Mesothelial cell of epicardium (in vitro differentiated cells): ENCODE results near the gene TLE5. TPM values are rescaled to one million over a fixed set of nuclear protein-coding genes. Genes with fewer than 3 reads are reported as not detected.

Experiments used
- DNase-seq, 2 experiments: peaks; one replicate each; pipeline ENCODE4 v3.0.0; 2021; ENCODE audit warnings: low spot score in 2 of 2; ENCODE audit not compliant: unreplicated experiment in 2 of 2
- H3K27ac Mint-ChIP-seq: 2 replicates; pipeline ENCODE4 v1.8.0; 2021; ENCODE audit warnings: mixed read lengths
- H3K27me3 Mint-ChIP-seq: 2 replicates; pipeline ENCODE4 v1.8.0; 2021; ENCODE audit warnings: low read depth, mixed read lengths
- H3K36me3 Mint-ChIP-seq: 2 replicates; pipeline ENCODE4 v1.8.0; 2021; ENCODE audit warnings: mixed read lengths
- H3K4me1 Mint-ChIP-seq: 2 replicates; pipeline ENCODE4 v1.8.0; 2021; ENCODE audit warnings: mixed read lengths
- H3K4me3 Mint-ChIP-seq: 2 replicates; pipeline ENCODE4 v1.8.0; 2021; ENCODE audit warnings: mild to moderate bottlenecking, moderate library complexity, mixed read lengths
- H3K9me3 Mint-ChIP-seq: 2 replicates; pipeline ENCODE4 v1.8.0; 2021; ENCODE audit warnings: mixed read lengths
- CTCF ChIP-seq: fragments of 200-600 bp; sonication (generic); IDR thresholded peaks from one replicate; pipeline ENCODE4 v1.5.0; 2021; ENCODE audit warnings: antibody characterized with exemption; ENCODE audit not compliant: unreplicated experiment
- total RNA-seq: library from RNA; stranded (reverse); gene quantifications from 3 replicates; pipeline ENCODE4 v1.2.1, GENCODE V29; 2021

The TLE5 gene
- total RNA-seq, 1 donor from 2014 or later = 417 TPM

- Mint-ChIP-seq H3K4me1 (peaks cover 25% of the 10 kb centered on the region), H3K27me3 (no peaks in the 10 kb centered on the region), H3K36me3 (no peaks in the 10 kb centered on the region), H3K4me3 (peak overlapping the region; percentile 34), H3K9me3 (no peaks in the 10 kb centered on the region), H3K27ac (peak overlapping the region; percentile 61)
- no peak for TF ChIP-seq CTCF
- DNase-seq = no peak
Observed at GRCh38 chr19:3045885-3046697, 16.2 kb downstream of the TLE5 start.

GRCh38 chr19:3045191-3045590, 17.1 kb downstream of the TLE5 start:
- TF ChIP-seq CTCF = no peak
- Mint-ChIP-seq H3K9me3 (no peaks in the 10 kb centered on the region), H3K27me3 (no peaks in the 10 kb centered on the region), H3K36me3 (no peaks in the 10 kb centered on the region), H3K27ac (peak overlapping the region; percentile 37), H3K4me3 (no peak overlapping the region), H3K4me1 (peaks cover 25% of the 10 kb centered on the region)
- no peak for DNase-seq

- H3K27me3 Mint-ChIP-seq = peaks cover 4% of the 10 kb centered on the region
- no peaks in the 10 kb centered on the region for H3K36me3 Mint-ChIP-seq
- no peaks in the 10 kb centered on the region for H3K9me3 Mint-ChIP-seq
- H3K4me3 Mint-ChIP-seq = peak overlapping the region; percentile 52
- no peak for DNase-seq
- H3K4me1 Mint-ChIP-seq = peaks cover 22% of the 10 kb centered on the region
- H3K27ac Mint-ChIP-seq = peak overlapping the region; percentile 86
- no peak for TF ChIP-seq CTCF
Observed at GRCh38 chr19:3042621-3043267, 19.6 kb downstream of the TLE5 start.

GRCh38 chr19:3041761-3042620, 20.3 kb downstream of the TLE5 start:
- H3K36me3 Mint-ChIP-seq = no peaks in the 10 kb centered on the region
- H3K27me3 Mint-ChIP-seq = peaks cover 4% of the 10 kb centered on the region
- peaks cover 18% of the 10 kb centered on the region for H3K4me1 Mint-ChIP-seq
- DNase-seq = no peak
- no peak for TF ChIP-seq CTCF
- H3K9me3 Mint-ChIP-seq = no peaks in the 10 kb centered on the region
- H3K4me3 Mint-ChIP-seq = peak overlapping the region; percentile 52
- peak overlapping the region; percentile 86 for H3K27ac Mint-ChIP-seq

- no peaks in the 10 kb centered on the region for H3K36me3 Mint-ChIP-seq
- TF ChIP-seq CTCF = no peak
- no peak for DNase-seq
- H3K27me3 Mint-ChIP-seq = peaks cover 4% of the 10 kb centered on the region
- H3K4me3 Mint-ChIP-seq = peak overlapping the region; percentile 49
- peaks cover 24% of the 10 kb centered on the region for H3K4me1 Mint-ChIP-seq
- peak overlapping the region; percentile 79 for H3K27ac Mint-ChIP-seq
- no peaks in the 10 kb centered on the region for H3K9me3 Mint-ChIP-seq
Observed at GRCh38 chr19:3041327-3041726, 21.0 kb downstream of the TLE5 start.
